Keratinocyte (primary cell): ENCODE results near the gene BRSK2.

Experiments used
- EZH2 ChIP-seq: IDR thresholded peaks from one replicate; pipeline ENCODE4 v1.6.1; 2012; ENCODE audit warnings: inconsistent platforms, mild to moderate bottlenecking, low read length, moderate library complexity
- TF ChIP-seq, protein P1 (sequence below), 3 experiments: IDR thresholded peaks in 1 of 3; conservative IDR thresholded peaks in 1 of 3; optimal IDR thresholded peaks in 1 of 3; 2 replicates in 2 of 3; 3 replicates in 1 of 3; pipeline versions ENCODE3 to v1.5.1; 2011; ENCODE audit warnings: low read length in 3 of 3, mild to moderate bottlenecking in 3 of 3, moderate library complexity in 2 of 3, control low read depth in 1 of 3, inconsistent platforms in 1 of 3; ENCODE audit not compliant: insufficient read depth in 2 of 3; ENCODE audit errors: extremely low read depth in 1 of 3

DNA sequence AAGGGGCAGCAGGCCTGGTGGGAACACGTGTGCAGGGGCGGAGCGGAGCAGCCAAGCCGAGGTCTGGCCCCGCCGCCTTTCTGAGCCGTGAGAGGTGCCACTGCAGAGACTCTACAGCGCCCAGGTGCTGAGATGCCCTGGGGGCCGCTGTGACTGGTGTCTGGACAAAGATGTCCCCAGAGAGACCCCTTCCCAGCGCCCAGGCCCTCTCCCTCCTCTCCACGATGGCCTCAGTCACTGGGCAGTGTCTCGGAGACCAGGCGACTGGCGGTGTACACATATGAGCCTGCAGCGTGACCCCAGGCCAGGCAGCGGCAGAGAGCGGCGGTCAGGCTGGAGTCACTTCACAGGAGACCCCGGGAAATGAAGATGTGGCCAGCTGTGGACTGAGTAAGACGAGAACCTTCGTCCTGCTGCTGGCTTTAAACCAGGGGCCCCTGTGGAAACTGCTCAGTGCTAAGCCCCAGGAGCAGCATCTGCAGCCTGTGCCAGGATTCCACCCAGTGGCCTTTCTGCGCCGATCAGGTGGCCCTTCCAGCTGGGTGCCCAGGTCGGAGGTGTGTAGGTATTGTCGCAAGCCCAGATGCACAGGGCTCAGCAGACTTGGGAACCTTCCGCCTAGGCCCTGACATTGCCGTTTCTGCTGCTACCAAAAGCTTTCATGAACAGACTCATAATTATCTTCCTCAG, 62.2 kb downstream of the BRSK2 start:
- TF ChIP-seq, protein P1, sequence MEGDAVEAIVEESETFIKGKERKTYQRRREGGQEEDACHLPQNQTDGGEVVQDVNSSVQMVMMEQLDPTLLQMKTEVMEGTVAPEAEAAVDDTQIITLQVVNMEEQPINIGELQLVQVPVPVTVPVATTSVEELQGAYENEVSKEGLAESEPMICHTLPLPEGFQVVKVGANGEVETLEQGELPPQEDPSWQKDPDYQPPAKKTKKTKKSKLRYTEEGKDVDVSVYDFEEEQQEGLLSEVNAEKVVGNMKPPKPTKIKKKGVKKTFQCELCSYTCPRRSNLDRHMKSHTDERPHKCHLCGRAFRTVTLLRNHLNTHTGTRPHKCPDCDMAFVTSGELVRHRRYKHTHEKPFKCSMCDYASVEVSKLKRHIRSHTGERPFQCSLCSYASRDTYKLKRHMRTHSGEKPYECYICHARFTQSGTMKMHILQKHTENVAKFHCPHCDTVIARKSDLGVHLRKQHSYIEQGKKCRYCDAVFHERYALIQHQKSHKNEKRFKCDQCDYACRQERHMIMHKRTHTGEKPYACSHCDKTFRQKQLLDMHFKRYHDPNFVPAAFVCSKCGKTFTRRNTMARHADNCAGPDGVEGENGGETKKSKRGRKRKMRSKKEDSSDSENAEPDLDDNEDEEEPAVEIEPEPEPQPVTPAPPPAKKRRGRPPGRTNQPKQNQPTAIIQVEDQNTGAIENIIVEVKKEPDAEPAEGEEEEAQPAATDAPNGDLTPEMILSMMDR (optimal IDR thresholded peaks at IDR 0.05 in 1 of 3, IDR thresholded peaks at IDR 0.05 in 1 of 3, conservative IDR thresholded peaks at IDR 0.05 in 1 of 3; ENCODE audit: extremely low read depth in 1 of 3, insufficient read depth in 2 of 3, low read length in 3 of 3), result no peak
- no peak for TF ChIP-seq EZH2
